HAP-1 (cell line): ENCODE data around the gene SHC4.

Experiments
- DNase-seq, 2 experiments: peaks; one replicate each; pipeline ENCODE4 v3.0.0-alpha.2; 2016 to 2020; ENCODE audit warnings: low spot score in 2 of 2
- H3K27me3 ChIP-seq: fragments of 250-450 bp; sonication (Bioruptor Pico); 2 replicates; pipeline ENCODE4 v1.5.1; 2020; ENCODE audit warnings: low read depth, mild to moderate bottlenecking, moderate library complexity
- H3K36me3 ChIP-seq: fragments of 250-450 bp; sonication (Bioruptor Pico); replicated peaks from 2 replicates; pipeline ENCODE4 v1.5.1; 2020; ENCODE audit warnings: mild to moderate bottlenecking
- H3K4me1 ChIP-seq: fragments of 250-450 bp; sonication (Bioruptor Pico); 2 replicates; pipeline ENCODE4 v1.5.1; 2020; ENCODE audit warnings: mild to moderate bottlenecking
- H3K4me3 ChIP-seq: fragments of 250-450 bp; sonication (Bioruptor Pico); 2 replicates; pipeline ENCODE4 v1.5.1; 2020; ENCODE audit warnings: mild to moderate bottlenecking, moderate library complexity
- H3K9me3 ChIP-seq: fragments of 250-450 bp; sonication (Bioruptor Pico); 2 replicates; pipeline ENCODE4 v1.5.1; 2020; ENCODE audit warnings: mild to moderate bottlenecking, moderate library complexity
- in situ Hi-C: fragments of 300-500 bp; cut with MboI; formaldehyde crosslinking; loops from 3 replicates; pipeline ENCODE4 v1.14.3; 2020; ENCODE audit warnings: low sequenced_read_pairs, inconsistent platforms, mixed read lengths

Gene SHC4

GRCh38 chr15:48963524-48964113 is at the start of gene SHC4:
Gene SHC4 (minus strand): TSS chr15:48963919. CDS start chr15:48963015, 904 bp downstream.
- no peaks in the 10 kb centered on the region for H3K9me3 ChIP-seq
- in situ Hi-C loops, result no loop called here
- H3K4me3 ChIP-seq, result peak within 1 kb of the TSS; percentile 36
- DNase-seq, result peak; percentile 82 to 89
- no peaks in the 10 kb centered on the region for H3K36me3 ChIP-seq
- H3K4me1 ChIP-seq, result peaks cover 4% of the 10 kb centered on the region; the same call in 1 of the 2 replicates
- no peaks in the 10 kb centered on the region for H3K27me3 ChIP-seq

- in situ Hi-C loops, result no loop called here
- Histone ChIP-seq H3K36me3 (peaks cover 40% of the 10 kb centered on the region), H3K4me3 (no peak overlapping the region), H3K4me1 (no peaks in the 10 kb centered on the region), H3K9me3 (no peaks in the 10 kb centered on the region), H3K27me3 (no peaks in the 10 kb centered on the region)
- DNase-seq, result no peak
Observed at GRCh38 chr15:48999314-48999713, 35.6 kb upstream of the SHC4 start.

- H3K4me1 ChIP-seq, result no peaks in the 10 kb centered on the region
- H3K27me3 ChIP-seq, result no peaks in the 10 kb centered on the region
- no peaks in the 10 kb centered on the region for H3K9me3 ChIP-seq
- no peak for DNase-seq
- in situ Hi-C loops, result no loop called here
- peaks cover 52% of the 10 kb centered on the region for H3K36me3 ChIP-seq
- no peak overlapping the region for H3K4me3 ChIP-seq
Observed at GRCh38 chr15:48996276-48996675, 32.6 kb upstream of the SHC4 start.

GRCh38 chr15:48993380-48993779 is 29.7 kb upstream of the SHC4 start:
- in situ Hi-C loops, result no loop called here
- Histone ChIP-seq H3K36me3 (peaks cover 44% of the 10 kb centered on the region), H3K4me1 (no peaks in the 10 kb centered on the region), H3K4me3 (no peak overlapping the region), H3K27me3 (no peaks in the 10 kb centered on the region), H3K9me3 (no peaks in the 10 kb centered on the region)
- no peak for DNase-seq

- Histone ChIP-seq H3K9me3 (no peaks in the 10 kb centered on the region), H3K27me3 (no peaks in the 10 kb centered on the region), H3K4me1 (no peaks in the 10 kb centered on the region), H3K36me3 (peaks cover 37% of the 10 kb centered on the region), H3K4me3 (no peak overlapping the region)
- in situ Hi-C loops, result no loop called here
- DNase-seq, result no peak
Observed at GRCh38 chr15:48992545-48992944, 28.8 kb upstream of the SHC4 start.

GRCh38 chr15:48992096-48992495 is 28.4 kb upstream of the SHC4 start:
- H3K36me3 ChIP-seq, result peaks cover 35% of the 10 kb centered on the region
- in situ Hi-C loops, result no loop called here
- no peak overlapping the region for H3K4me3 ChIP-seq
- no peaks in the 10 kb centered on the region for H3K9me3 ChIP-seq
- H3K4me1 ChIP-seq, result no peaks in the 10 kb centered on the region
- no peaks in the 10 kb centered on the region for H3K27me3 ChIP-seq
- DNase-seq, result no peak

- DNase-seq, result no peak
- Histone ChIP-seq H3K4me3 (no peak overlapping the region), H3K4me1 (peaks cover 8% of the 10 kb centered on the region), H3K36me3 (peaks cover 13% of the 10 kb centered on the region), H3K27me3 (no peaks in the 10 kb centered on the region), H3K9me3 (no peaks in the 10 kb centered on the region)
- in situ Hi-C loops, result no loop called here
Observed at GRCh38 chr15:48989170-48989569, 25.5 kb upstream of the SHC4 start.

- H3K27me3 ChIP-seq, result no peaks in the 10 kb centered on the region
- no peaks in the 10 kb centered on the region for H3K9me3 ChIP-seq
- no peak overlapping the region for H3K4me3 ChIP-seq
- H3K4me1 ChIP-seq, result peaks cover 10% of the 10 kb centered on the region
- no peak for DNase-seq
- peaks cover 5% of the 10 kb centered on the region for H3K36me3 ChIP-seq
- in situ Hi-C loops, result no loop called here
Observed at GRCh38 chr15:48987142-48987541, 23.4 kb upstream of the SHC4 start.

- DNase-seq, result no peak
- Histone ChIP-seq H3K4me1 (peaks cover 10% of the 10 kb centered on the region), H3K36me3 (no peaks in the 10 kb centered on the region), H3K9me3 (no peaks in the 10 kb centered on the region), H3K27me3 (no peaks in the 10 kb centered on the region), H3K4me3 (no peak overlapping the region)
- in situ Hi-C loops, result no loop called here
Observed at GRCh38 chr15:48986240-48986639, 22.5 kb upstream of the SHC4 start.

GRCh38 chr15:48985516-48985915 is 21.8 kb upstream of the SHC4 start:
- Histone ChIP-seq H3K9me3 (no peaks in the 10 kb centered on the region), H3K4me3 (no peak overlapping the region), H3K27me3 (no peaks in the 10 kb centered on the region), H3K4me1 (peaks cover 10% of the 10 kb centered on the region), H3K36me3 (no peaks in the 10 kb centered on the region)
- DNase-seq, result no peak
- in situ Hi-C loops, result no loop called here

GRCh38 chr15:48984811-48985352 is 21.2 kb upstream of the SHC4 start:
- DNase-seq, result no peak
- Histone ChIP-seq H3K36me3 (no peaks in the 10 kb centered on the region), H3K27me3 (no peaks in the 10 kb centered on the region), H3K4me1 (peaks cover 10% of the 10 kb centered on the region), H3K9me3 (no peaks in the 10 kb centered on the region), H3K4me3 (no peak overlapping the region)
- in situ Hi-C loops, result no loop called here

GRCh38 chr15:48984021-48984710 is 20.4 kb upstream of the SHC4 start:
- H3K36me3 ChIP-seq, result no peaks in the 10 kb centered on the region
- H3K4me1 ChIP-seq, result peaks cover 10% of the 10 kb centered on the region
- no peak overlapping the region for H3K4me3 ChIP-seq
- in situ Hi-C loops, result no loop called here
- H3K27me3 ChIP-seq, result no peaks in the 10 kb centered on the region
- no peaks in the 10 kb centered on the region for H3K9me3 ChIP-seq
- no peak for DNase-seq

- DNase-seq, result no peak
- no peaks in the 10 kb centered on the region for H3K9me3 ChIP-seq
- no peaks in the 10 kb centered on the region for H3K36me3 ChIP-seq
- peaks cover 10% of the 10 kb centered on the region for H3K4me1 ChIP-seq
- no peaks in the 10 kb centered on the region for H3K27me3 ChIP-seq
- in situ Hi-C loops, result no loop called here
- no peak overlapping the region for H3K4me3 ChIP-seq
Observed at GRCh38 chr15:48983300-48983699, 19.6 kb upstream of the SHC4 start.

GRCh38 chr15:48981941-48982340 is 18.2 kb upstream of the SHC4 start:
- DNase-seq, result no peak
- in situ Hi-C loops, result no loop called here
- no peaks in the 10 kb centered on the region for H3K27me3 ChIP-seq

More at GRCh38 chr15:48981941-48982340, 18.2 kb upstream of the SHC4 start:
- Histone ChIP-seq H3K9me3 (no peaks in the 10 kb centered on the region), H3K4me3 (no peak overlapping the region), H3K4me1 (peaks cover 10% of the 10 kb centered on the region), H3K36me3 (no peaks in the 10 kb centered on the region)
